ENCODE measurements around the gene MEMO1.

DNA sequence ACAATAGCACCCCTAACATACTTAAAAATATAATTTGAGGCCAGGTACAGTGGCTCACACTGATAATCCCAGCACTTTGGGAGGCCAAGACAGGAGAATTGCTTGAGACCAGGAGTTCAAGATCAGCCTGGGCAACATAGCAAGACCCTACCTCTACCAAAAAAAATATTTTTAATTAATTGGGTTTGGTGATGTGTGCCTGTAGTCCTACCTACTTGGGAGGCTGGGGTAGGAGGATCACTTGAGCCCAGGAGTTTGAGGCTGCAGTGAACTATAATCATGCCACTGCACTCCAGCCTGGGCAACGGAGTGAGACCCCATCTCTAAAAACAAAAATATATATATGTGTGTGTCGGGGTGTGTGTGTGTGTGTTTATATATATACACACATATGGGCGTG is 91.3 kb downstream of the MEMO1 start:
- TF ChIP-seq CTCF (IDR thresholded peaks at IDR 0.05) (no peak), EZH2 (IDR thresholded peaks at IDR 0.05; ENCODE audit: borderline replicate concordance, insufficient read depth, low read depth, low read length, poor library complexity, severe bottlenecking) (no peak)
